GM19438 (cell line): ENCODE results near the gene ANXA2.

ENCODE experiments used
- ATAC-seq: cut with Tn5 transposase; IDR thresholded peaks from one replicate; pipeline ENCODE4 v1.9.1; 2021; ENCODE audit warnings: low read depth; ENCODE audit not compliant: unreplicated experiment

Gene ANXA2

DNA sequence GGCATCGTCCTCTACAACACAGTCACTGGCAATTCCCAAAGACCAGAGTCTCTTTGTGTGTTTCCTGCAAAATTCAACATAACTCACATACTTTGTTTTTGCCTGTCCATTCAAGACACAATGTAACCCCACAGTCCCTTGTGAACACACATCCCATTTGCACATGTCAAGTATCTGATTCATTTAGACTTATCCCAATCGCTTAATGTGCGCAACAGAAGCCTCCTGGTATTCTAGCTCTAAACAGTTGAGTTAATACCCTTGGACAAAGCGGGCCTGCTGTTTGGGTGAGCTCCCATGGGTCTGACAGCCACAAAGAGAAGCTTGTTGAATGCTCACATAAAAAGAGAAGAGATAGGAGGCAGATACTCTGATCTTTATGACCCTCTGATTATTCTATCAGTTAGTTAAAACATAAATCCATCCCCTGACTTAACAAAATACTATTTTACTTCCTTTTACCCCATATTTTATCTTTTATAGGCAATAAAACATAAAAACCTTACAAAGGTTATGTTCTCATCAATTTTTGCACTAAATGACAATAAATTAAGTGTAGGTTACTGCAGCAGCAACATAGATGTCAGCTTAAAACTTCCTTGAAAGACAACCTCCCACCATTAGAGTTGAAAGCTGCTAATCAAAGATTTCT lies 79.4 kb downstream of the ANXA2 start:
- no peak for ATAC-seq

DNA sequence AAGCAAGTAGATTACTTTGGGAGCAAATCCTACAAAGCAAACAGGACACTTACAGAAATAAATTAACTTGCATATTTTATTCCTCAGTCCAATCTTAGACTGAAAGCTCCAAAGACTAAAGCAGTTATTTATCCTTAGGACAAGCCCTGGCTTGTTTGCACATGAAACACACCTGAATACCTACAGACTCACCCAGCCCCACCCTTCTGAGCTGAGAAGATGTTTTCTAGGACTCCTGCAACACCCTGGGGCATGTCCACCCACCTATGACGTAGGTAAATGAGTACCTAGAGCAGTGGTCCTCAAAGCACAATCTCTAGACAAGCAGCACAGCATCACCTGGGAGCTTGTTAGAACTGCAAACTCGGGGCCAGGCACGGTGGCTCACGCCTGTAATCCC lies 80.8 kb downstream of the ANXA2 start:
- ATAC-seq: no peak

DNA sequence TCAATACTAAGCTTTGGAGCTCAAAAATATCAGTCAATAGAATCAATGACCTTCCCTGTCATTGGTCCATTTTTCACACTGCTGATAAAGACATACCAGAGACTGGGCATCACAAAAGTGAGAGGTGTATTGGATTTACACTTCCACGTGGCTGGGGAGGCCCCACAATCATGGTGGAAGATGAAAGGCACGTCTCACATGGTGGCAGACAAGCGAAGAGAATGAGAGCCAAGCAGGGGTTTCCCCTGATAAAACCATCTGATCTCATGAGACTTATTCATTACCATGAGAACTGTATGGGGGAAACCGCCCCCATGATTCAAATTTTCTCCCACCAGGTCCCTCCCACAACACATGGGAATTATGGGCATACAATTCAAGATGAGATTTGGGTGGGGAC lies 81.9 kb downstream of the ANXA2 start:
- ATAC-seq: no peak

DNA sequence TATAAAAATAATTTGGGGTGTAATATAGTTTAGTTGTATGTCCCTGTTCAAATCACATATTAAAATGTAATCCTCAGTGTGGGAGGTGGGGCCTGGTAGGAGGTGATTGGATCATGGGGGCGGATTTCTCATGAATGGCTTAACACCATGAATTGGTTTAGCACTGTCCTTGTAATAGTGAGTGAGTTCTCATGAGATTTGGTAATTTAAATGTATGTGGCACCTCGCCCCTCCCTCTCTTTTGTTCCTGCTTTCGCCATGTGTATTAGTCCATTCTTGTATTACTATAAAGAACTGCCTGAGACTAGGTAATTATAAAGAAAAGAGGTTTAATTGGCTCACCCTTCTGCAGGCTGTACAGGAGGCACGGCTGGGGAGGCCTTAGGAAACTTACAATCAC lies 83.9 kb downstream of the ANXA2 start:
- no peak for ATAC-seq

DNA sequence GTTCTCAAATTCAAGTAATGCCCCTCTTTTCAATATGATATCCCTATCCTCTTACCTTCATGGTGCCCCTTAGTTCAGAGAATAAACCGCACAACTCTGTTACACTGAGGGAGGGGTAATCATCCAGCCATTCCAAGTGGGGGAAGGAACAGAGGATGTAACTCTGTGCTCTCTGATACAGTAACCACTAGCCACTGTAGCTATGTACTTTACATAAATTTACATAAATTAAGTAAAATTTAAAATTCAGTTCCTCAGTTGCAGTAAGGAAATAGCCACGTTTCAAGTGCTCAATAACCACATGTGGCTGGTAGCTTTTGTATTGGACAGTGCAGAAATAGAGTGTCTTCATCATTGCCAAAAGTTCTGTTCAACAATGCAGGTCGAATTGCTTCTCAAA lies 90.8 kb downstream of the ANXA2 start:
- ATAC-seq: no peak

DNA sequence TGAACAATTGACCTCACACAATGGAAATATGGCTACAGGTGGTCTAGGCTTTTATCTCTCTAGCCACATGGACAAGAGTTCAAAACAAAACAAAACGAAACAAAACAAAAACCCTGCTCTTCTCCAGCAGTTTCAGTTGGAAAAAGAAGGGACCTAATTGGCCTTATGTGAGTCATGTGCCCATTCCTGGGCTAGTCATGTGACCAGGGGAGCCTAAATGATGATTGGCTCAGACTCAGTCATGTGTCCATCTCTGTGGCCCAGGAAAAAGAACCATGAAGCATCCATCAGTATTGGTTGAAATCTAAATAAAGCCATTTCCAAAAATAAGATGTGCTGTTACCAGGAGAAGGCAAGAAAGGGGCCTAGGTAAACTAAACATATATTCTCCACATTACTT lies 96.8 kb downstream of the ANXA2 start:
- no peak for ATAC-seq

DNA sequence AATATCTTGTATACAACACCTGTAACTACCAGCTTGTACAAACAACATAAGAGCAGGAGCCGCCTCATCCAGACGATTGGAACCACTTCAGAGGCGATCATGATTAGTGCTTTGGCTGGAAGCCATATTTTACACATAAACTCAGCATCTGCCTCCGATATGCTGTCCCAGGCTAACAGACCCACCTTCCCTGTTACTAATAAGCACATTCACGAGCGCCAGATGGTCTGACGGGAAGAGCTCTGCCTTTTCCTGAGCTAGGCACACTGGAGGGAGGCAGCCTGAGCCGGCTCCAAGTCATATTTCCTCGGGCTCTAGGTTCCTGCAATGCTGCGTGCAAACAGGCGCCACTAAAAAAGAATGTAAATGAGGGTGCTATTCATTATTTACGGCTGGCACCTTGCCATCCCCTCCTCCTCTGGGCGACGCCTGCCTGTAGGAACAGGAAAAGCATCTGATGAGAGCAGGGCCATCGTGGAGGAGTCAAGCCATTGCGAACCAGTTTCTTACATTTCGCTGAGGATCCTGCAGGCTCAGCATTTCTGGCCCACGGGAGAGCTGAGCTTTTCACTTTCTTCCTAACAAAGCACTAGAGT lies 98.2 kb downstream of the ANXA2 start:
- ATAC-seq: no peak
